SU-DHL-6 (cell line): ENCODE results near the gene ZNF473.
A peak's percentile ranks its signal among the peaks of the same experiment; 100 is the strongest.
"Not testable (repeated sequence)": the region's sequence is repeated elsewhere in the genome, so short reads cannot be mapped to it uniquely, and the experiment has no call there.

Source experiments
- H2AFZ ChIP-seq: fragments of 200-600 bp; sonication (generic); 2 replicates; pipeline ENCODE4 v1.6.1; 2014; ENCODE audit warnings: low read depth, mild to moderate bottlenecking, moderate library complexity, mixed read lengths, antibody characterized with exemption, low read length; ENCODE audit not compliant: severe bottlenecking
- H3F3A ChIP-seq: fragments of 200-600 bp; shearing (Covaris generic); 2 replicates; pipeline ENCODE4 v1.6.0; 2016; ENCODE audit warnings: antibody characterized with exemption, mild to moderate bottlenecking; ENCODE audit not compliant: insufficient read depth
- H3K27ac ChIP-seq: fragments of 200-600 bp; sonication (generic); 2 replicates; pipeline ENCODE4 v1.5.1; 2016; ENCODE audit warnings: low read depth, mild to moderate bottlenecking, low read length, moderate library complexity, mixed read lengths
- H3K27me3 ChIP-seq: fragments of 200-600 bp; sonication (generic), shearing (Covaris generic); 2 replicates; pipeline ENCODE4 v1.6.0; 2014; ENCODE audit warnings: mild to moderate bottlenecking, low read length
- H3K36me3 ChIP-seq: fragments of 200-600 bp; sonication (generic); 2 replicates; pipeline ENCODE4 v1.6.1; 2014; ENCODE audit warnings: mild to moderate bottlenecking, low read length, mixed read lengths
- H3K4me2 ChIP-seq: fragments of 300-600, 200-600 bp; shearing (Covaris generic), sonication (generic); 2 replicates; pipeline ENCODE4 v1.6.0; 2014; ENCODE audit warnings: low read length, low read depth, mild to moderate bottlenecking; ENCODE audit not compliant: poor library complexity, severe bottlenecking
- H3K4me3 ChIP-seq: fragments of 200-600 bp; sonication (generic); 2 replicates; pipeline ENCODE4 v1.5.1; 2014; ENCODE audit warnings: antibody characterized with exemption, low read length, mild to moderate bottlenecking, mixed read lengths; ENCODE audit not compliant: insufficient read depth, poor library complexity, severe bottlenecking
- H3K79me2 ChIP-seq: fragments of 200-600 bp; sonication (generic); 2 replicates; pipeline ENCODE4 v1.6.1; 2014; ENCODE audit warnings: mild to moderate bottlenecking, low read length, moderate library complexity; ENCODE audit not compliant: insufficient read depth
- H3K9ac ChIP-seq: fragments of 200-600 bp; sonication (generic); 2 replicates; pipeline ENCODE4 v1.7.0; 2014; ENCODE audit warnings: mild to moderate bottlenecking, low read length
- H3K9me2 ChIP-seq: fragments of 200-600 bp; sonication (generic); replicated peaks from 2 replicates; pipeline ENCODE4 v1.6.1; 2014; ENCODE audit warnings: low read length; ENCODE audit not compliant: insufficient read depth
- H3K9me3 ChIP-seq: fragments of 200-600 bp; sonication (generic); 2 replicates; pipeline ENCODE4 v1.6.1; 2014; ENCODE audit warnings: low read length, mixed read lengths; ENCODE audit not compliant: insufficient read depth
- H4K20me1 ChIP-seq: fragments of 200-600 bp; sonication (generic); 2 replicates; pipeline ENCODE4 v1.6.1; 2014; ENCODE audit warnings: low read depth, mild to moderate bottlenecking, antibody characterized with exemption, low read length, moderate library complexity, mixed read lengths
- CTCF ChIP-seq: fragments of 200-600 bp; sonication (generic); IDR thresholded peaks from one replicate; pipeline ENCODE4 v1.5.1; 2017; ENCODE audit warnings: antibody characterized with exemption, mild to moderate bottlenecking, low read length, moderate library complexity; ENCODE audit not compliant: insufficient read depth, poor library complexity, severe bottlenecking

The ZNF473 gene

GRCh38 chr19:50076581-50077355, 51.0 kb downstream of the ZNF473 start:
- H3F3A ChIP-seq, H3K9ac ChIP-seq, H3K4me3 ChIP-seq, H3K27ac ChIP-seq, H3K27me3 ChIP-seq, H3K9me3 ChIP-seq, H3K36me3 ChIP-seq, H2AFZ ChIP-seq, H3K4me2 ChIP-seq, H4K20me1 ChIP-seq, H3K79me2 ChIP-seq, H3K9me2 ChIP-seq: not testable (repeated sequence)

- not testable (repeated sequence) for H3K9me2 ChIP-seq, H3K27me3 ChIP-seq, H3F3A ChIP-seq, H3K4me2 ChIP-seq, H3K4me3 ChIP-seq, H3K27ac ChIP-seq, H3K36me3 ChIP-seq, H3K9ac ChIP-seq, H2AFZ ChIP-seq, H3K79me2 ChIP-seq, H4K20me1 ChIP-seq, H3K9me3 ChIP-seq
Observed at GRCh38 chr19:50079014-50079413, 53.2 kb downstream of the ZNF473 start.

- H3K36me3 ChIP-seq, H3K4me3 ChIP-seq, H3K4me2 ChIP-seq, H3K9me3 ChIP-seq, H3K9me2 ChIP-seq, H2AFZ ChIP-seq, H4K20me1 ChIP-seq, H3K27me3 ChIP-seq, H3K79me2 ChIP-seq, H3K27ac ChIP-seq, H3F3A ChIP-seq, H3K9ac ChIP-seq: not testable (repeated sequence)
Observed at GRCh38 chr19:50084440-50084839, 58.6 kb downstream of the ZNF473 start.

- H3K4me2 ChIP-seq, H3F3A ChIP-seq, H4K20me1 ChIP-seq, H3K9me3 ChIP-seq, H3K9me2 ChIP-seq, H3K27me3 ChIP-seq, H3K27ac ChIP-seq, H3K9ac ChIP-seq, H3K36me3 ChIP-seq, H2AFZ ChIP-seq, H3K4me3 ChIP-seq, H3K79me2 ChIP-seq: not testable (repeated sequence)
Observed at GRCh38 chr19:50087153-50087552, 61.3 kb downstream of the ZNF473 start.

- H3K4me3 ChIP-seq, H3K9ac ChIP-seq, H3K9me2 ChIP-seq, H2AFZ ChIP-seq, H3K9me3 ChIP-seq, H3K4me2 ChIP-seq, H3K27me3 ChIP-seq, H3F3A ChIP-seq, H3K36me3 ChIP-seq, H4K20me1 ChIP-seq, H3K27ac ChIP-seq, H3K79me2 ChIP-seq: not testable (repeated sequence)
- TF ChIP-seq CTCF, result peak; percentile 16
Observed at GRCh38 chr19:50090706-50091105, 64.9 kb downstream of the ZNF473 start.

- H3K36me3 ChIP-seq, H3K4me2 ChIP-seq, H3F3A ChIP-seq, H3K27ac ChIP-seq, H3K4me3 ChIP-seq, H3K9me2 ChIP-seq, H3K9me3 ChIP-seq, H4K20me1 ChIP-seq, H3K27me3 ChIP-seq, H2AFZ ChIP-seq, H3K9ac ChIP-seq, H3K79me2 ChIP-seq: not testable (repeated sequence)
Observed at GRCh38 chr19:50091786-50092185, 66.0 kb downstream of the ZNF473 start.

- not testable (repeated sequence) for H3K36me3 ChIP-seq, H3F3A ChIP-seq, H3K9me3 ChIP-seq, H3K4me3 ChIP-seq, H4K20me1 ChIP-seq, H3K27ac ChIP-seq, H2AFZ ChIP-seq, H3K9me2 ChIP-seq, H3K79me2 ChIP-seq, H3K27me3 ChIP-seq, H3K9ac ChIP-seq, H3K4me2 ChIP-seq
Observed at GRCh38 chr19:50092597-50092996, 66.8 kb downstream of the ZNF473 start.
